Inflammatory macrophage (primary cell): ENCODE measurements around the gene NDE1.

ENCODE experiments used
- DNase-seq, 2 donors: peaks; one replicate each; pipeline ENCODE4 v3.0.0-alpha.2; 2020 to 2022

Gene NDE1

GRCh38 chr16:15739950-15740349 is 89.9 kb downstream of the NDE1 start:
- DNase-seq, result no peak

- no peak for DNase-seq
Observed at GRCh38 chr16:15741207-15741871, 91.3 kb downstream of the NDE1 start.

- DNase-seq, result no peak
Observed at GRCh38 chr16:15742716-15743115, 92.7 kb downstream of the NDE1 start.

- no peak for DNase-seq
Observed at GRCh38 chr16:15743657-15744056, 93.6 kb downstream of the NDE1 start.

- DNase-seq, result no peak
Observed at GRCh38 chr16:15746332-15746731, 96.3 kb downstream of the NDE1 start.

GRCh38 chr16:15747937-15748336 is 97.9 kb downstream of the NDE1 start:
- DNase-seq, result no peak

GRCh38 chr16:15748654-15749053 is 98.6 kb downstream of the NDE1 start:
- DNase-seq, result no peak

GRCh38 chr16:15749371-15749770 is 99.3 kb downstream of the NDE1 start:
- DNase-seq, result no peak

GRCh38 chr16:15749985-15750384 is 99.9 kb downstream of the NDE1 start:
- DNase-seq, result no peak

GRCh38 chr16:15751940-15752339 is 101.9 kb downstream of the NDE1 start:
- no peak for DNase-seq

GRCh38 chr16:15752717-15753488 is 102.9 kb downstream of the NDE1 start:
- DNase-seq, result no peak

GRCh38 chr16:15754821-15755534 is 104.9 kb downstream of the NDE1 start:
- DNase-seq, result no peak

- no peak for DNase-seq
Observed at GRCh38 chr16:15757077-15757386, 107.0 kb downstream of the NDE1 start.

- no peak for DNase-seq
Observed at GRCh38 chr16:15757630-15758251, 107.7 kb downstream of the NDE1 start.

GRCh38 chr16:15759070-15759469 is 109.0 kb downstream of the NDE1 start:
- no peak for DNase-seq

GRCh38 chr16:15760129-15760528 is 110.1 kb downstream of the NDE1 start:
- DNase-seq, result no peak

- DNase-seq, result no peak
Observed at GRCh38 chr16:15764112-15764511, 114.1 kb downstream of the NDE1 start.

- DNase-seq, result no peak
Observed at GRCh38 chr16:15765116-15765515, 115.1 kb downstream of the NDE1 start.

- DNase-seq, result peak; percentile 56 to 65
Observed at GRCh38 chr16:15765880-15766279, 115.8 kb downstream of the NDE1 start.

- no peak for DNase-seq
Observed at GRCh38 chr16:15766918-15767317, 116.9 kb downstream of the NDE1 start.

- DNase-seq, result no peak
Observed at GRCh38 chr16:15768201-15768600, 118.2 kb downstream of the NDE1 start.

GRCh38 chr16:15769239-15769638 is 119.2 kb downstream of the NDE1 start:
- no peak for DNase-seq

- DNase-seq, result no peak
Observed at GRCh38 chr16:15770107-15770506, 120.1 kb downstream of the NDE1 start.
